Anterior cingulate cortex (tissue), 58 donors: Measurements from ENCODE around the gene NEK1.

Experiments
- DNase-seq, 58 donors: peaks; one replicate each; lab custom pipeline; 2025; lab: John Stamatoyannopoulos, UW

Gene NEK1

GRCh38 chr4:169385376-169385775 lies 227.0 kb downstream of the NEK1 start:
- DNase-seq = no peak

GRCh38 chr4:169384779-169385178 lies 227.6 kb downstream of the NEK1 start:
- no peak for DNase-seq

- no peak for DNase-seq
Measured at GRCh38 chr4:169383724-169384123, 228.7 kb downstream of the NEK1 start.

GRCh38 chr4:169379688-169380087 lies 232.7 kb downstream of the NEK1 start:
- DNase-seq = no peak

GRCh38 chr4:169377367-169377766 lies 235.0 kb downstream of the NEK1 start:
- no peak for DNase-seq

GRCh38 chr4:169376421-169376820 lies 236.0 kb downstream of the NEK1 start:
- DNase-seq = no peak

GRCh38 chr4:169372791-169373190 lies 239.6 kb downstream of the NEK1 start:
- DNase-seq = peak in 1 of 58 donors; percentile 13

- no peak for DNase-seq
Measured at GRCh38 chr4:169369634-169370033, 242.7 kb downstream of the NEK1 start.

GRCh38 chr4:169367826-169368225 lies 244.6 kb downstream of the NEK1 start:
- no peak for DNase-seq

- DNase-seq = no peak
Measured at GRCh38 chr4:169366821-169367220, 245.6 kb downstream of the NEK1 start.

GRCh38 chr4:169362607-169363006 lies 249.8 kb downstream of the NEK1 start:
- DNase-seq = no peak

GRCh38 chr4:169361756-169362155 lies 250.6 kb downstream of the NEK1 start:
- DNase-seq = no peak

GRCh38 chr4:169359961-169360360 lies 252.4 kb downstream of the NEK1 start:
- no peak for DNase-seq

GRCh38 chr4:169352360-169352759 lies 260.0 kb downstream of the NEK1 start:
- no peak for DNase-seq

- peak in 25 of 58 donors; percentile 0 to 76 (median 17) for DNase-seq
Measured at GRCh38 chr4:169351872-169352271, 260.5 kb downstream of the NEK1 start.

- DNase-seq = peak in 36 of 58 donors; percentile 1 to 77 (median 25)
Measured at GRCh38 chr4:169348541-169348940, 263.8 kb downstream of the NEK1 start.

- no peak for DNase-seq
Measured at GRCh38 chr4:169346840-169347239, 265.5 kb downstream of the NEK1 start.

GRCh38 chr4:169345316-169345721 lies 267.1 kb downstream of the NEK1 start:
- DNase-seq = peak in 36 of 58 donors; percentile 3 to 80 (median 33)
